ENCODE data around the gene SND1. TPM values are rescaled to one million over a fixed set of nuclear protein-coding genes. Genes with fewer than 3 reads are reported as not detected.

Gene SND1
- total and polyA plus RNA-seq, 4 donors: 50.3 to 150 (median 105) TPM

DNA sequence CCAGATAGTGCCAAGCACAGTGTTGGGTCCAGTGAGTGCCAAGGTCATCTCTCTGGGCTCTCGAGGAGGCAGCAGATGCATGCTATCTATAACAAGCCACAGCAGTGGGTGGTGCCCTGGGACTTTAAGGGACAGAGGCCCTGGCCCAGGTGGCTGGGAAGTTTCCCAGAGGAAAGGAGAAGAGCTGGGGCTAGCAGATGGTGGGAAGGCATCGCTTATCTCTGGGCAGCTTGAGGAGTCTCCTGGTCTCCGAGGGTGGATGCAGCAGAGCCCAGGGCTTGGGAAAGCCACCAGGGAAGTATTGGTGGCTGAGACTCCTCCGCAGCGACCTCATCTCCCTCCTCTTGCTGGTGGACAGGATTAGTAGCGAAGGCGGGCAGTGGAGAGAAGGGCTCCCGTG lies 442.7 kb downstream of the SND1 start:
- Histone ChIP-seq H3K4me3 (ENCODE audit: low read length in 2 of 2) (no peak overlapping the region), H3K27ac (ENCODE audit: low read depth in 1 of 2, low read length in 2 of 2) (no peak overlapping the region), H3K9me3 (ENCODE audit: control insufficient read depth, low read length) (no peaks in the 10 kb centered on the region), H3K4me1 (ENCODE audit: control insufficient read depth in 1 of 2, insufficient read depth in 2 of 2, low read length in 2 of 2) (no peaks in the 10 kb centered on the region), H3K27me3 (ENCODE audit: control insufficient read depth in 1 of 2, insufficient read depth in 2 of 2, low read length in 1 of 2) (no peaks in the 10 kb centered on the region), H3K36me3 (ENCODE audit: control insufficient read depth in 1 of 2, insufficient read depth in 2 of 2, low read length in 1 of 2) (peaks cover 2 to 11% of the 10 kb centered on the region in 2 donors)
- DNase-seq (no peak), ATAC-seq (ENCODE audit: low FRiP score) (no peak)
- intact Hi-C loops (cut with DNase I): no loop called here
- 90 to 92% methylated on average over 8 of the region's 8 CpGs for WGBS, 2 donors

DNA sequence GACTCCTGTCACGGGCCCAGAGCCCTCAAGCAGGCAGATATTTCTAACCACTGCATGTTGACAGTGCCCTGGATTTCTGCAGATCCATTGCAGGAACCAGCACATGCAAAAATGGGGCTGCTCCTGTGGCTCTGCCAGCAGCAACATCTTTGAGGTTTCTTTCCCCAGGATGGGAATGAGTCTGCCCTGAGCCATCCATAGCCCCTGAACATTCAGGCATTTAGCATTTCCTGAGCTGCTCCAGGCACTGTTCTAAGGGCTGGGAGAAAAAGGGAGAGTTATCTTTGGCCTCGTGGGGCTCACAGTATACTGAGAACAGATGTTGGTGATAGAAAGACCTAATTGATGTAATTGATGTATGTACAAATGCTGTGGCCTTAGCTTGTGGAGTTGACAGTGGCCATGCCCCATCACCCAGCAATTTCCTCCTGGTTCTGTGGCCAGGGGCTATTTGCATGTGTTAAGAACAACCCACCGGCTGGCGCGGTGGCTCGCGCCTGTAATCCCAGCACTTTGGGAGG lies 445.3 kb downstream of the SND1 start:
- ATAC-seq (ENCODE audit: low FRiP score): no peak
- no peak overlapping the region for H3K27ac ChIP-seq (ENCODE audit: low read depth in 1 of 2, low read length in 2 of 2)
- peaks cover 2 to 5% of the 10 kb centered on the region in 2 donors for H3K36me3 ChIP-seq (ENCODE audit: control insufficient read depth in 1 of 2, insufficient read depth in 2 of 2, low read length in 1 of 2)
- intact Hi-C loops (cut with DNase I): no loop called here
- H3K4me3 ChIP-seq (ENCODE audit: low read length in 2 of 2): no peak overlapping the region
- no peak for DNase-seq
- no peaks in the 10 kb centered on the region for H3K4me1 ChIP-seq (ENCODE audit: control insufficient read depth in 1 of 2, insufficient read depth in 2 of 2, low read length in 2 of 2)
- H3K9me3 ChIP-seq (ENCODE audit: control insufficient read depth, low read length): no peaks in the 10 kb centered on the region
- no peaks in the 10 kb centered on the region for H3K27me3 ChIP-seq (ENCODE audit: control insufficient read depth in 1 of 2, insufficient read depth in 2 of 2, low read length in 1 of 2)
- 88 to 89% methylated on average over 7 of the region's 7 CpGs for WGBS, 2 donors

DNA sequence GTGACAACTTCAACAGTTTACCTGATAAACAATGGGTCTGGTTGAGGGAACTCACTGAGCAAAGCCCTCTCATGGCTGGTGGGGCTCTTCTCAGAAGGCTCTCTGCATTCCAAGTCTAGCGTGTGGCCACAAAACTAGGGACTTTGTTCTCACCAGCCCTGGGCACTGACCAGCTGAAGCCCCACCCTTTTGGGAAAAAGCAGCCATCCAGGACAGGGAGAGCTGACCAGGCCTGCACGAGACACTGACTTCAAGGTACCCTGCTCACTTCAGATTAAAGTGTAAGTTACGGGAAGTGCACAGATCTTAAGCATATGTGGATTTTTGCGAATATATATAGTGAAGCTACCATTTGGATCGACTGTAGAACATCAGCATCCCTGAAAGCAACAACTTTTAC lies 446.6 kb downstream of the SND1 start:
- intact Hi-C loops (cut with DNase I): no loop called here
- H3K9me3 ChIP-seq (ENCODE audit: control insufficient read depth, low read length): no peaks in the 10 kb centered on the region
- peaks cover 1 to 2% of the 10 kb centered on the region in 2 donors for H3K36me3 ChIP-seq (ENCODE audit: control insufficient read depth in 1 of 2, insufficient read depth in 2 of 2, low read length in 1 of 2)
- H3K4me1 ChIP-seq (ENCODE audit: control insufficient read depth in 1 of 2, insufficient read depth in 2 of 2, low read length in 2 of 2): no peaks in the 10 kb centered on the region
- no peak for ATAC-seq (ENCODE audit: low FRiP score)
- WGBS, 2 donors: 92% methylated on average over 5 of the region's 5 CpGs
- DNase-seq: no peak
- no peaks in the 10 kb centered on the region for H3K27me3 ChIP-seq (ENCODE audit: control insufficient read depth in 1 of 2, insufficient read depth in 2 of 2, low read length in 1 of 2)
- H3K27ac ChIP-seq (ENCODE audit: low read depth in 1 of 2, low read length in 2 of 2): no peak overlapping the region
- H3K4me3 ChIP-seq (ENCODE audit: low read length in 2 of 2): no peak overlapping the region

DNA sequence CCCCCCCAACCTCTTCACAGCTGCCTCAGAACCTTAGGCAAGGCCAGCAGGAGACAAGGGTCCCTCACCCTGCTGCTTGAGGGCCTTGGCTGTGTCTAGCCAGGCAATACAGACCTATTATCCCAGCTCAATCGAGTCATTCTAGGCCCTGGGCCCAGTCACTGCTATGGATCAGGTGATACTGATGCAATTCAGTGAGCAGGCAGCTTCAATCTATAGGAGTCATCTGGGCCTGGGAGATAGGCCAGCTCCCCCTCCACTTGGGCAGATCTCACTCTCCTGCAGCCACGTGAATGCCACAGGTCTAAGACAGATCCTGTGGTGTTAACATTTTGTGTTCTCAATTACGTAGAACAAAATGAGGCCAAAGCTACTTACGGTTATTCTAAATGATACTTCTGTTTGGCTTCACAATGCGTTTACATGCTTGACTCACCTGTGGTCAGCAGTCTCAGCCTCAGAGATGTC lies 447.2 kb downstream of the SND1 start:
- Histone ChIP-seq H3K27ac (ENCODE audit: low read depth in 1 of 2, low read length in 2 of 2) (no peak overlapping the region), H3K4me3 (ENCODE audit: low read length in 2 of 2) (no peak overlapping the region), H3K27me3 (ENCODE audit: control insufficient read depth in 1 of 2, insufficient read depth in 2 of 2, low read length in 1 of 2) (no peaks in the 10 kb centered on the region), H3K9me3 (ENCODE audit: control insufficient read depth, low read length) (no peaks in the 10 kb centered on the region), H3K36me3 (ENCODE audit: control insufficient read depth in 1 of 2, insufficient read depth in 2 of 2, low read length in 1 of 2) (peaks cover 0 to 2% of the 10 kb centered on the region in 2 donors), H3K4me1 (ENCODE audit: control insufficient read depth in 1 of 2, insufficient read depth in 2 of 2, low read length in 2 of 2) (no peaks in the 10 kb centered on the region)
- DNase-seq (no peak), ATAC-seq (ENCODE audit: low FRiP score) (no peak)
- 88 to 89% methylated on average over 5 of the region's 5 CpGs for WGBS, 2 donors
- intact Hi-C loops (cut with DNase I): no loop called here

DNA sequence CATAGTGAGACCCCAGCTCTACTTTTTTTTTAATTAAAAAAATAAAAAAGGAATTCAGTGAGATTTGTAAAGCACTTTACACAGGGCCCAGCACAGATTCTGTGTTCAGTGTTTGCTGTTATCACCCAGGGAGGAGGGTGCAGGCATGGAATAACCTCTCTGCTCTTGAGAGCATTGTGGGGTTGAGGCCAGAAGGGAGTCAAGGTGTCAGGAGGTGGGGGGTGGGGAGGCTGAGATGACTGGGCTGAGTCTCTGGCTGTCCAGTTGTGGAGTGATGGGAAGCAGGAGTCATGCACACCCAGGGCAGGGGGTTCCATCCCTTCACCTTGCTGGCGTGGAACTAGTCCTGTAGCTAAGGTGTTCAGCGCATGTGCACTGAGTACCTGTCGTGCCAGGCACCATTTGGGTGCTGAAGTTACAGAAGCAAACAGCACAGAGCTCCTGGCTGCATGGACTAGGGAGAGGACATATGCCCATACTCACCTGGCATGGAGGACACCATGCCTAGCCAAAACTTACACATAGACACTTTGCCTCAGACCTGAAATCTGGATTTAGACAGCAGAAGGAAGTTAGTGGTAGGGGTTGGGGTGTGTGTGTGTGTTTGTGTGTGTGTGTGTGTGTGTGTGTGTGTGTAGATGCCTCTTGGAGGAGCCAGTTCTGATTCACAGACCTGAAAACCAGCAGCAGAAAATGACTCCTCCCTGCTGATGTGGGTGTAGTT lies 448.4 kb downstream of the SND1 start:
- 85 to 87% methylated on average over 3 of the region's 3 CpGs for WGBS, 2 donors
- Histone ChIP-seq H3K27ac (ENCODE audit: low read depth in 1 of 2, low read length in 2 of 2) (no peak overlapping the region), H3K4me1 (ENCODE audit: control insufficient read depth in 1 of 2, insufficient read depth in 2 of 2, low read length in 2 of 2) (no peaks in the 10 kb centered on the region), H3K9me3 (ENCODE audit: control insufficient read depth, low read length) (no peaks in the 10 kb centered on the region), H3K4me3 (ENCODE audit: low read length in 2 of 2) (no peak overlapping the region), H3K36me3 (ENCODE audit: control insufficient read depth in 1 of 2, insufficient read depth in 2 of 2, low read length in 1 of 2) (no peaks in the 10 kb centered on the region), H3K27me3 (ENCODE audit: control insufficient read depth in 1 of 2, insufficient read depth in 2 of 2, low read length in 1 of 2) (no peaks in the 10 kb centered on the region)
- ATAC-seq (ENCODE audit: low FRiP score) (no peak), DNase-seq (no peak)
- intact Hi-C loops (cut with DNase I): no loop called here

DNA sequence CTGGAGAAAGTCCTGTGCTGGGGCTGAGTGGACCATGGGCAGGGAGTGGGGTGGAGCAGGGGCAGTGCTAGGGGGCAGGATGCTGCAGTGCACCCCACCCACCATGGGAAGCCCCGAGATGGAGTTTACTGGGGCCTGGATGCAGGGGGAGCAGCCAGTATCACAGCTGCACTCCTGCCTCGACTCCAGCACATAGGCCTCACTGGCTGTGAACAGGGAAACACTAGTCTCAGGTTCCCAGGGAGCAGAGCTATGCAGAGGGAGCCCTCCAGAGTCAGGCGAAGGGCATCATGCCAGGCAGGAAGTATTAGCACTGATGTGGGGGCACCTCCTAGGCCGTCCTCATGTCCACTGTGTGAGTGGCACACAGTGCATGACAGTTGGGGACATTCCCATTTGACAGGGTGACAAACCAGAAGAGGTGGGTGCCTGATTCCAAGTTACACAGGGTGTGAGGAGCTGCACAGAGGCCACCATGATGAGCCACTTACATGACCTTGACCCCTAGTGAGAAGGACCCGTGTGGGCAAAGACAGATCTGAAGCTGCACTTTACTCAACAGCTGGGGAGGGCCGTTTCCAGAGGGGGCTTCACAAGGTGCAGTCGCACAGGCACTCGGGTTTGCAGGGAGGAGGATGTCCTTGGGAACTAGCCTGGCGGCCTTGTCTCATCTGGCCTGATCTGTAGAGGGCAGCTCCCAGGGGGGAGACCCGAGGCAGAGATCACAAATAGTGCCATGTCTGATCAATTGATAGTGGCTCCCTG lies 449.1 kb downstream of the SND1 start:
- H3K36me3 ChIP-seq (ENCODE audit: control insufficient read depth in 1 of 2, insufficient read depth in 2 of 2, low read length in 1 of 2): no peaks in the 10 kb centered on the region
- no peak overlapping the region for H3K4me3 ChIP-seq (ENCODE audit: low read length in 2 of 2)
- WGBS, 2 donors: 29 to 41% methylated on average over 10 of the region's 10 CpGs
- no peaks in the 10 kb centered on the region for H3K27me3 ChIP-seq (ENCODE audit: control insufficient read depth in 1 of 2, insufficient read depth in 2 of 2, low read length in 1 of 2)
- ATAC-seq (ENCODE audit: low FRiP score) (no peak), DNase-seq (peak in 1 of 2 donors; percentile 39)
- no peaks in the 10 kb centered on the region for H3K4me1 ChIP-seq (ENCODE audit: control insufficient read depth in 1 of 2, insufficient read depth in 2 of 2, low read length in 2 of 2)
- H3K9me3 ChIP-seq (ENCODE audit: control insufficient read depth, low read length): no peaks in the 10 kb centered on the region
- intact Hi-C loops (cut with DNase I): no loop called here
- no peak overlapping the region for H3K27ac ChIP-seq (ENCODE audit: low read depth in 1 of 2, low read length in 2 of 2)

DNA sequence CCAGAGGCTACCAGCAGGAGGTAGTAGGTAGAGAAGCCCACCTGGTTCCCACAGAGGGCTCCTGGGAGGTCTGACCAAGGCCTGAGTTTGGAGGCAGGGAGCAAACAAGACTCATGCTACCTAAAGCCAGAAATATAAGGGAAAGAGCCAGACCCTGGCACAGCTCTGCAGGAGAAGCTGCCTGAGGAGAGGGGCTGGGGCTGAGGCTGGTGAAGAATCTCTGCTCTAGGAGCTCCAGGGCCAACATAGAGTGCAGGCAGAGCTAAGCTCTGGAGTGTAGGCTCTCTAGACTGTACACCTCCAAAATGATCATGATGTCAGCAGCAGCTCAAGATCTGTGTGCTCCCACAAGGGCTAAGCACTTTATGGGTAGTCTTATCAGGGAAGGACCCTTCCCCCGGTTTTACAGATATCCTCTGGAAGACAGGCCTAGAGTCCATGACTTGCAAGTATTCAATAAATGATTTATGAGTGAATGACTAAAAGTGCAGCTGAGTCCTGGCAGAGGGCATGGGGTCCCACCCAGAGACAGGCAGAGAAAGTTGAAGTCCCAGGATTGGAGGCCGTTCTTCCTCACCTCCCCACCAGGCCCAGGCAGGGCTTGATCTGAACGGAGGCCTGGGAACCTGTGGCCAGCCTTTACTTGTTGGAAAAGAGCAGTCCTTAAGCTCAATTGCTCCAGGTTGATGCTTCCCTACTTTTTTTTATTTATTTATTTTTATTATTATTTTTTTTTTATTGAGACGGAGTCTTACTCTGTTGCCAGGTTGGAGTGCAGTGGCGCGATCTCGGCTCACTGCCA lies 450.7 kb downstream of the SND1 start:
- intact Hi-C loops (cut with DNase I): no loop called here
- no peaks in the 10 kb centered on the region for H3K9me3 ChIP-seq (ENCODE audit: control insufficient read depth, low read length)
- no peak overlapping the region for H3K4me3 ChIP-seq (ENCODE audit: low read length in 2 of 2)
- 77 to 87% methylated on average over 7 of the region's 7 CpGs for WGBS, 2 donors
- no peaks in the 10 kb centered on the region for H3K4me1 ChIP-seq (ENCODE audit: control insufficient read depth in 1 of 2, insufficient read depth in 2 of 2, low read length in 2 of 2)
- H3K36me3 ChIP-seq (ENCODE audit: control insufficient read depth in 1 of 2, insufficient read depth in 2 of 2, low read length in 1 of 2): no peaks in the 10 kb centered on the region
- ATAC-seq (ENCODE audit: low FRiP score) (no peak), DNase-seq (peak; percentile 26 to 45)
- no peaks in the 10 kb centered on the region for H3K27me3 ChIP-seq (ENCODE audit: control insufficient read depth in 1 of 2, insufficient read depth in 2 of 2, low read length in 1 of 2)
- H3K27ac ChIP-seq (ENCODE audit: low read depth in 1 of 2, low read length in 2 of 2): no peak overlapping the region

DNA sequence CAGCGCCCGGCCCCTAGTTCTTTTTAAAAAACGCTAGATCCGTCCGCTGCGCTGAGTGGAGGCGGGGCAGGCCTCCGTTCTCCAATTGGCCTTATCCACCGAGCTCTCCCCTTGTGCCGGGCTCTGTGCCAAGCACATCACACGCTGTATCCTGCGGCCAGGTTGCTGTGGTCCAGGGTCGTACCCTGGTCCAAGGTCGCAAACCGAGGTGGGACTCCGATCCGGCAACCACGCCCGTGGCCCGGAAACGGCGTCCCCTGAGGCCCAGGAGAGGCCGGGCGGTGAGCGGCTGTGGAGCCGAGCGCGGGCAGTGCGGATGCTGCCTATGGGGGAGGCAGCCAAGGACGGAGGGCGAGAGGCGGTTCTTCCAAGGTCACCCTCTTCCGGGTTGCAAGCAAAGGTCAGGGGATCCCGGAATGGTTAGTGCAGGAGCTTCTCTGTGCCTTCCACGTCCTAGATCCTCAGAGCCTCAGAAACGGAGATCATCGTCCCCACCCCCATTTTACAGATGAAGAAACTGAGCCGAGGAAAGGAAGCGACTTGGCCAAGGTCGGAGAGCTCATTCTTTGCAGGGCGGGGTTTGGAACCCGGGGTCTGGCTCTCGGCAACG lies 451.6 kb downstream of the SND1 start:
- DNase-seq: peak; percentile 63 to 78
- Histone ChIP-seq H3K4me1 (ENCODE audit: control insufficient read depth in 1 of 2, insufficient read depth in 2 of 2, low read length in 2 of 2) (no peaks in the 10 kb centered on the region), H3K27me3 (ENCODE audit: control insufficient read depth in 1 of 2, insufficient read depth in 2 of 2, low read length in 1 of 2) (no peaks in the 10 kb centered on the region), H3K4me3 (ENCODE audit: low read length in 2 of 2) (no peak overlapping the region), H3K27ac (ENCODE audit: low read depth in 1 of 2, low read length in 2 of 2) (no peak overlapping the region), H3K36me3 (ENCODE audit: control insufficient read depth in 1 of 2, insufficient read depth in 2 of 2, low read length in 1 of 2) (no peaks in the 10 kb centered on the region), H3K9me3 (ENCODE audit: control insufficient read depth, low read length) (no peaks in the 10 kb centered on the region)
- peak; percentile 44 for ATAC-seq (ENCODE audit: low FRiP score)
- intact Hi-C loops (cut with DNase I): no loop called here
- 4 to 11% methylated on average over 42 to 44 of the region's 44 CpGs for WGBS, 2 donors
